ENCODE measurements around the gene COL5A1. TPM values are rescaled to one million over a fixed set of nuclear protein-coding genes. Genes with fewer than 3 reads are reported as not detected.

The COL5A1 gene
- total RNA-seq, 2 experiments from 2014 or later = 0.12 to 0.19 TPM

- no peak for DNase-seq
- H3K36me3 Mint-ChIP-seq = no peaks in the 10 kb centered on the region
- intact Hi-C loops (cut with micrococcal nuclease) = no loop called here
- peaks cover 5% of the 10 kb centered on the region for H3K27me3 Mint-ChIP-seq
- H3K4me3 Mint-ChIP-seq = no peak overlapping the region
- ChIA-PET POLR2A (no interaction called here), CTCF (no interaction called here)
- H3K9me3 Mint-ChIP-seq = peaks cover 17% of the 10 kb centered on the region
- H3K4me1 Mint-ChIP-seq (ENCODE audit: low read depth) = no peaks in the 10 kb centered on the region
- no peak overlapping the region for H3K27ac Mint-ChIP-seq
Observed at GRCh38 chr9:134671341-134672113, 29.9 kb downstream of the COL5A1 start.

- DNase-seq = no peak
- ChIA-PET CTCF (interaction anchor here (1.6 kb wide), 1 partner anchor 13 kb away, joined by 4 read pairs; no protein-coding TSS in a partner anchor), POLR2A (no interaction called here)
- intact Hi-C loops (cut with micrococcal nuclease) = no loop called here
- Mint-ChIP-seq H3K27ac (no peak overlapping the region), H3K9me3 (peaks cover 17% of the 10 kb centered on the region), H3K4me1 (ENCODE audit: low read depth) (no peaks in the 10 kb centered on the region), H3K4me3 (no peak overlapping the region), H3K27me3 (no peaks in the 10 kb centered on the region), H3K36me3 (no peaks in the 10 kb centered on the region)
Observed at GRCh38 chr9:134676361-134676760, 34.8 kb downstream of the COL5A1 start.

GRCh38 chr9:134676886-134677285, 35.3 kb downstream of the COL5A1 start:
- POLR2A ChIA-PET = no interaction called here

GRCh38 chr9:134677743-134678142, 36.1 kb downstream of the COL5A1 start:
- Mint-ChIP-seq H3K4me1 (ENCODE audit: low read depth) (no peaks in the 10 kb centered on the region), H3K9me3 (peaks cover 17% of the 10 kb centered on the region), H3K27me3 (no peaks in the 10 kb centered on the region), H3K27ac (no peak overlapping the region), H3K36me3 (no peaks in the 10 kb centered on the region), H3K4me3 (no peak overlapping the region)
- CTCF ChIA-PET = interaction anchor here (1.6 kb wide), 1 partner anchor 11 kb away, joined by 4 read pairs; no protein-coding TSS in a partner anchor
- POLR2A ChIA-PET = no interaction called here
- no peak for DNase-seq
- intact Hi-C loops (cut with micrococcal nuclease) = no loop called here

More at GRCh38 chr9:134676886-134677285, 35.3 kb downstream of the COL5A1 start:
- Mint-ChIP-seq H3K9me3 (peaks cover 17% of the 10 kb centered on the region), H3K27ac (no peak overlapping the region), H3K27me3 (no peaks in the 10 kb centered on the region), H3K36me3 (no peaks in the 10 kb centered on the region), H3K4me1 (ENCODE audit: low read depth) (no peaks in the 10 kb centered on the region), H3K4me3 (no peak overlapping the region)
- intact Hi-C loops (cut with micrococcal nuclease) = no loop called here
- CTCF ChIA-PET = interaction anchor here (1.6 kb wide), 1 partner anchor 12 kb away, joined by 4 read pairs; no protein-coding TSS in a partner anchor
- DNase-seq = no peak

- Mint-ChIP-seq H3K4me1 (ENCODE audit: low read depth) (no peaks in the 10 kb centered on the region), H3K27me3 (no peaks in the 10 kb centered on the region), H3K36me3 (no peaks in the 10 kb centered on the region), H3K27ac (no peak overlapping the region), H3K4me3 (no peak overlapping the region), H3K9me3 (peaks cover 17% of the 10 kb centered on the region)
- ChIA-PET POLR2A (no interaction called here), CTCF (no interaction called here)
- DNase-seq = no peak
- intact Hi-C loops (cut with micrococcal nuclease) = no loop called here
Observed at GRCh38 chr9:134678206-134678605, 36.6 kb downstream of the COL5A1 start.

GRCh38 chr9:134678666-134679443, 37.3 kb downstream of the COL5A1 start:
- Mint-ChIP-seq H3K27me3 (no peaks in the 10 kb centered on the region), H3K9me3 (peaks cover 17% of the 10 kb centered on the region), H3K36me3 (no peaks in the 10 kb centered on the region), H3K4me1 (ENCODE audit: low read depth) (no peaks in the 10 kb centered on the region), H3K27ac (no peak overlapping the region), H3K4me3 (no peak overlapping the region)
- no peak for DNase-seq
- CTCF ChIA-PET = no interaction called here
- POLR2A ChIA-PET = no interaction called here
- intact Hi-C loops (cut with micrococcal nuclease) = no loop called here

GRCh38 chr9:134679616-134680392, 38.2 kb downstream of the COL5A1 start:
- ChIA-PET POLR2A (no interaction called here), CTCF (no interaction called here)
- intact Hi-C loops (cut with micrococcal nuclease) = no loop called here
- Mint-ChIP-seq H3K36me3 (no peaks in the 10 kb centered on the region), H3K27me3 (no peaks in the 10 kb centered on the region), H3K4me3 (no peak overlapping the region), H3K4me1 (ENCODE audit: low read depth) (no peaks in the 10 kb centered on the region), H3K9me3 (peaks cover 13% of the 10 kb centered on the region), H3K27ac (no peak overlapping the region)
- no peak for DNase-seq

- Mint-ChIP-seq H3K4me3 (no peak overlapping the region), H3K27ac (no peak overlapping the region), H3K4me1 (ENCODE audit: low read depth) (no peaks in the 10 kb centered on the region), H3K36me3 (no peaks in the 10 kb centered on the region), H3K27me3 (no peaks in the 10 kb centered on the region), H3K9me3 (peaks cover 6% of the 10 kb centered on the region)
- ChIA-PET POLR2A (no interaction called here), CTCF (no interaction called here)
- intact Hi-C loops (cut with micrococcal nuclease) = no loop called here
- DNase-seq = no peak
Observed at GRCh38 chr9:134680393-134681060, 38.9 kb downstream of the COL5A1 start.

GRCh38 chr9:134681061-134681661, 39.6 kb downstream of the COL5A1 start:
- H3K4me1 Mint-ChIP-seq (ENCODE audit: low read depth) = no peaks in the 10 kb centered on the region
- H3K27ac Mint-ChIP-seq = no peak overlapping the region
- H3K36me3 Mint-ChIP-seq = no peaks in the 10 kb centered on the region
- peaks cover 2% of the 10 kb centered on the region for H3K9me3 Mint-ChIP-seq
- no peak overlapping the region for H3K4me3 Mint-ChIP-seq
- intact Hi-C loops (cut with micrococcal nuclease) = no loop called here
- ChIA-PET POLR2A (no interaction called here), CTCF (no interaction called here)
- no peaks in the 10 kb centered on the region for H3K27me3 Mint-ChIP-seq
- no peak for DNase-seq

- POLR2A ChIA-PET = no interaction called here
Observed at GRCh38 chr9:134682026-134682425, 40.4 kb downstream of the COL5A1 start.

GRCh38 chr9:134682651-134683364, 41.2 kb downstream of the COL5A1 start:
- H3K4me1 Mint-ChIP-seq (ENCODE audit: low read depth) = no peaks in the 10 kb centered on the region
- POLR2A ChIA-PET = no interaction called here
- no peaks in the 10 kb centered on the region for H3K27me3 Mint-ChIP-seq
- no peak overlapping the region for H3K27ac Mint-ChIP-seq
- no peak for DNase-seq
- CTCF ChIA-PET = no interaction called here
- no peaks in the 10 kb centered on the region for H3K9me3 Mint-ChIP-seq
- H3K4me3 Mint-ChIP-seq = no peak overlapping the region
- H3K36me3 Mint-ChIP-seq = no peaks in the 10 kb centered on the region
- intact Hi-C loops (cut with micrococcal nuclease) = no loop called here

More at GRCh38 chr9:134682026-134682425, 40.4 kb downstream of the COL5A1 start:
- intact Hi-C loops (cut with micrococcal nuclease) = no loop called here
- Mint-ChIP-seq H3K27ac (no peak overlapping the region), H3K36me3 (no peaks in the 10 kb centered on the region), H3K9me3 (no peaks in the 10 kb centered on the region), H3K4me1 (ENCODE audit: low read depth) (no peaks in the 10 kb centered on the region), H3K4me3 (no peak overlapping the region), H3K27me3 (no peaks in the 10 kb centered on the region)
- DNase-seq = no peak
- CTCF ChIA-PET = no interaction called here

All from activated CD4-positive, alpha-beta memory T cell treated with anti-CD3 and anti-CD28 coated beads for 36 hours (primary cell).